Activated CD4-positive, alpha-beta T cell treated with anti-CD3 and anti-CD28 coated beads for 48 hours (primary cell): ENCODE data around the gene CYP11A1.

Source experiments
- DNase-seq: peaks from one replicate; pipeline ENCODE4 v3.0.0-alpha.2; 2020

The CYP11A1 gene

GRCh38 chr15:74367296-74367854 is at the start of gene CYP11A1:
Gene CYP11A1 (minus strand): TSS chr15:74367646. CDS start chr15:74367585, 61 bp downstream.
- DNase-seq, result no peak

- DNase-seq, result no peak
These were observed 49.8 kb upstream of the CYP11A1 start for GRCh38 chr15:74417225-74417624.

- DNase-seq, result no peak
These were observed 48.8 kb upstream of the CYP11A1 start for GRCh38 chr15:74415966-74416916.

DNA sequence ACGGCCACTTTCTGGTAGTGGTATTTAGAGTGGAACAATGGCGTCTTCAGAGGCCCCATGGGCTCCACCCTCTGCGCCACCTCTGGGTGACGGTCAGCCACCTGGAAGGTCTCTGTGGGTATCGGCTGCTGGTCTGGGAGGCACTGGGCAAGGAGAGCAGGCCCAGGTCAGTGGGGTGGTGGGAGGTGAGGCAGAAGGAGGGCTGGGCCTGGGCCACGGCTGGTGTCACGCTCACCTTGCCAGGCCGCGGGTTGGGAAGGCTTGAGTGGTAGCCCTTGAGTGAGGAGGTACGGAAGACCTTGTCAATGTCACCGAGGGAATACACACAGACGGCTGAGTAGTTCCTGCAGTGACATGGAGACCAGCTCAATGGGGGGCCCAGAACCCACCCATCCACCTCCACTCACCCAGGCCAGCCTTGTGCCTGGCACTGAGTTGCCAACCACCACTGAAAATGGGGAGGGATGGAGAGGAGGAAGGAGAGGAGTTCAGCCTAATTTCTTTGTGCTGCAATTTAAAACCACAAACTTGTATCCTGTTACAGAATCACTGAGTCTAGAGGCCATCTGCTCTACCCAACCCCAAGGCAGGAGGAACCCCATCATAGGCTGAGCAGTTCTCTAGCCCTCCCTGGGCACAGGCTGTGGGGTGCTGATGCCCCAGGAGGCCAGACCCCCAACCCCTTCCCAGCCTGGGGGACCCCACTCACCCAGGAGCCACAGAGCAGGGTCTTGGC is 47.3 kb upstream of the CYP11A1 start:
- no peak for DNase-seq

- no peak for DNase-seq
These were observed 46.7 kb upstream of the CYP11A1 start for GRCh38 chr15:74414081-74414580.

GRCh38 chr15:74413350-74414080 is 46.1 kb upstream of the CYP11A1 start:
- no peak for DNase-seq

- DNase-seq, result no peak
These were observed 44.7 kb upstream of the CYP11A1 start for GRCh38 chr15:74412159-74412558.

- DNase-seq, result no peak
These were observed 44.2 kb upstream of the CYP11A1 start for GRCh38 chr15:74411686-74412085.

GRCh38 chr15:74410502-74410901 is 43.1 kb upstream of the CYP11A1 start:
- no peak for DNase-seq

- no peak for DNase-seq
These were observed 41.8 kb upstream of the CYP11A1 start for GRCh38 chr15:74409225-74409624.

- no peak for DNase-seq
These were observed 41.4 kb upstream of the CYP11A1 start for GRCh38 chr15:74408815-74409214.

- no peak for DNase-seq
These were observed 40.9 kb upstream of the CYP11A1 start for GRCh38 chr15:74408385-74408784.

DNA sequence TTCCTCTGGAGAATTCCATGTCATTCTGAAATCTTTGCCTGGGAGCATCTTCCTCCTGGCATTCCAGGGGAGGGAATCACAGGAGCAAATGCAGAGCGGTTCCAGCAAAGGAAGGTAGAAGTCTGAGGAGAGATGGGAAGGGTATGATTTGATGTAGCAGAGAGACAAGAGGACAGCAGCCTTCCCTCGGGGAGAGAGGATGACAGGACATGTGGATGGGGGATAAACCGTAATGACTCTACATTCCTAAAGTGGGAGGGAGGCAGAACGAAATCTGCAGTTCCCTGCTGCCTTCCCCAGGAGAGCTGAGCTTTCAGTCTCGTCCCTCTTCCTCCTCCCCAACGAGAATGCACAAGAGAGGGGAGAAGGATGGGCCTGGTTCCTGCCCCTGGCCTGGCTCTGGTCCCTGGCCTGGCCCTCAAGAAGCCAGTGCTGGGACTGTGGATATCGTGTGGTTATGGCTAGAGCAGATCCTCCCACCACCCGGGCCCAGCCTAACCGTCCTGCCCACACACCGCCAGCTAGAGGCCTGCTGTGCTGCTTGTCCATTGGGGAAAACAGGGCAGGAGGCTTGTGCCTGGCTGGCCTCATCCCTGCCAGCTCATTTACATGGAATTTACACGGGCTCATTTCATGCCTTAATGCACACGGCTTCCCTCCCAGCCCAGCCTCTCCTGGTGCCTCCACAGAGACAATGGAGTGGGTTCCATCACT is 39.7 kb upstream of the CYP11A1 start:
- no peak for DNase-seq

DNA sequence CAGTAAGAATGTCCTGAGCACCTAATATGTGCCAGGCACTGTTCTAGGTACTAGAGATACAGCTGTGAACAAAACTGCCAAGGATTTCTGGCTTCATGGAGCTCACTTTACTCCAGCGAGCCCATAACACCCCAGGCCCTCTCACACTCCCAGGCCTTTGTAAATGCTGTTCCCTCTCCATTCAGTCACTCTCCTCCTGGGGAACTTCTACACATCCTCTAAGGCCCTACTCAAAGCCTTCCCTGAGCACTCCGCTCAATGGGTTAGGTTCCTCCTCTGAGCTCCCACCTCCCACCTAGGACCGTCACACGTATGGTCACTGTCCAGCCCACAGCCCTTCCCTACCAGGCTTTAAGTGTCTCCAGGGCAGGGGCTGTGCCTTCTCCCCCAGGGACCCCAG is 39.1 kb upstream of the CYP11A1 start:
- DNase-seq, result no peak

- no peak for DNase-seq
These were observed 38.4 kb upstream of the CYP11A1 start for GRCh38 chr15:74405823-74406222.

DNA sequence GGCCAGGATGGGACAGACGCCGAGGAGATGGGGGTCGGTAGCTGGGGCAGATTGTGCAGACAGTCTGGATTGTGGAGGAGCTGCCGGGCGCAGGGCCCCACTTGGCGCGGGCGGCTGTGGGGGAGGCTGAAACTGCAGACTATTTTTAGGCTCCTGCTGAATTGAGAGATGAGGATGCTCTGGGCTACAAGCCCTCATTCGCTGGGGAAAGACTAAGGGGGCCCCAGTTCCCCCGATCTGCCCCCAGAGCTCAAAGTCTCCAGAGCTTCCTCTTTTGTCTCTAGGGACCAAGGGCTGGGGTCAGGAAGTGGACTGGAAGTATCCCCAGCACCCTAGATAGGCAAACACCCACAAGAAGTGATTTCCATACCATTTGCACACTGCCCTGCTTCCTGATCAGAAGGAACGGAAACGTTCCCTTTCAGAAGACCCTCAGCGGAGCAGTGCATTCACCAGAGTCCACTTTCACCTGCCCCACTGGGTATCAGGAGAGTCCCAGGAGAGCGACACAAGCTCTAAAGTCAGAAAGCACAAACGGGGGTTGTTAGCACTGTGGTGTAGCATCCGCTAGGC is 36.6 kb upstream of the CYP11A1 start:
- no peak for DNase-seq

DNA sequence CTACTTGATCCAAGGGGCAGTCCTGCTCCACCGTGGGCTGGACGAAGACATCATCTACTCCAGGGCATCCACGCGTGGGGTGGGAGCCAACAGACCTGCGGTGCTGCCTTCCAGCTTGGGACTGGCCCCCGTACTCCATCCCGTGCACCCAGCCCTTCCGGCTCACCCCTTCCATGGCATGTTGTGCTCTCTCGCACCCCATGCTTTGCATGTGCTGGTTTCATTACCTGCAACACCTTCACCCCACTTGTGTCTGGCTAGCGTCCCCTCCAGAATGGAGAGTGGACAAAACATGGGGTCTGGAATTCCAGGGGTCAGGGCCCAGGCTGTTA is 36.1 kb upstream of the CYP11A1 start:
- no peak for DNase-seq

DNA sequence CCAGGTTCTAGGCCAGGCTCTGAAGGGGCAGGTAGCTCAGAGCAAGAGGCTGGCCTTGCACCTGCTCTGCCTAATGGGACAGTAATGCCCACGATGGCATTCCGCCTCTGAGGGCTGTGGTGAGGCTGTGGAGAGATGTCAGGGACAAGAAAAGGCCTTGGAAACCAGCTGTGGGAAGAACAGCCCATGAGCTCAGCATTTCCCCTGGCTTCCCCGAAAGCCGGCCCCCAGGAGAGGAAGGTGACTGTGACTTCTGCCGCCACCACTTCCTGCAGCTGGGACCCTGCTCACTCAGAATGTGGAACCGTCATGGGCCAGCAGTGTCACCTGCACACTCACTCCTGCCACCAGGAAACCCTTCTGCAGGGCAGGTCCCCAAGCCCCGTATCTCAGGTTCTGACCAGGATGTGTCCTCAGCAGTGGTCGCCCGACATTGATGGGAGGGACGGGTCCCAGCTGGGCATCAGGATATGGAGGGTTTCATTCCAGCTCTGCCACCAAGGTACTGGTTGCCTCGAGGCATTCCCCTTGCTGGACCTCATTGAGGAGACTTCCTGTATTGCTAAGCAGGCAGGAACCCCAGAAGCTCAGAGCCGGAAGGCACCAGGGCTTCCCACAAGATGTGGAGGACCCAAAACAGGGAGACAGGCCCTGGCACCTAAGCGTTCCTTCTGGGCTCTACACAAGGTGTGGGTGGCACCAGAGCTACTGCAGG is 35.6 kb upstream of the CYP11A1 start:
- peak; percentile 92 for DNase-seq

GRCh38 chr15:74402337-74402841 is 34.9 kb upstream of the CYP11A1 start:
- DNase-seq, result no peak

GRCh38 chr15:74400915-74401757 is 33.7 kb upstream of the CYP11A1 start:
- peak; percentile 76 for DNase-seq
